ENCODE measurements around the gene SH3RF1. TPM values are rescaled to one million over a fixed set of nuclear protein-coding genes. Genes with fewer than 3 reads are reported as not detected.

SH3RF1 gene
- total RNA-seq, 1 experiment from 2014 or later = 15.3 TPM

GRCh38 chr4:169254546-169254983, 16.2 kb downstream of the SH3RF1 start:
- Histone ChIP-seq H3T11ph (ENCODE audit: low read length) (no peak overlapping the region), H3K4me2 (ENCODE audit: insufficient read depth, insufficient read length, low read length) (no peak overlapping the region), H3K23ac (ENCODE audit: insufficient read length, low read depth, low read length) (no peak overlapping the region), H2BK12ac (ENCODE audit: insufficient read length, low read depth, low read length) (no peak overlapping the region), H3K18ac (ENCODE audit: insufficient read length, low read depth, low read length) (no peak overlapping the region), H4K91ac (ENCODE audit: insufficient read length, low read depth, low read length) (no peak overlapping the region), H2BK120ac (ENCODE audit: low read depth, low read length, poor library complexity, severe bottlenecking) (no peak overlapping the region), H2AFZ (ENCODE audit: low read length) (no peak overlapping the region), H3K14ac (ENCODE audit: insufficient read depth, low read length) (no peak overlapping the region), H2AK5ac (ENCODE audit: insufficient read length, low read length) (no peak overlapping the region), H2BK20ac (ENCODE audit: low read depth, low read length, poor library complexity, severe bottlenecking) (no peak overlapping the region), H3K23me2 (ENCODE audit: insufficient read length, low read depth, low read length, poor library complexity, severe bottlenecking) (no peaks in the 10 kb centered on the region), H3K9me3 (ENCODE audit: control insufficient read depth, low read depth, low read length) (no peaks in the 10 kb centered on the region), H3K4ac (ENCODE audit: low read depth, low read length) (no peak overlapping the region), H3K4me1 (ENCODE audit: insufficient read depth, low read length) (peaks cover 17% of the 10 kb centered on the region; the same call in 1 of the 2 replicates), H3K27ac (ENCODE audit: insufficient read length, low read depth, low read length) (no peak overlapping the region), H4K20me1 (ENCODE audit: control insufficient read depth, insufficient read depth, insufficient read length) (no peaks in the 10 kb centered on the region), H3K79me1 (ENCODE audit: insufficient read depth, low read depth, low read length, poor library complexity, severe bottlenecking) (peaks cover 3% of the 10 kb centered on the region), H3K56ac (ENCODE audit: insufficient read length, low read depth, low read length) (no peak overlapping the region), H4K8ac (replicated peaks; ENCODE audit: insufficient read length, low read depth, low read length) (no peak overlapping the region), H3K27me3 (ENCODE audit: insufficient read depth, low read length) (no peaks in the 10 kb centered on the region), H3K79me2 (ENCODE audit: insufficient read depth, low read length) (peaks cover under 1% of the 10 kb centered on the region; the same call in 1 of the 2 replicates), H2BK5ac (ENCODE audit: insufficient read length, low read length) (no peak overlapping the region), H4K5ac (ENCODE audit: insufficient read length, low read depth, low read length) (no peak overlapping the region), H2BK15ac (ENCODE audit: low read depth, low read length) (no peak overlapping the region), H3K9ac (ENCODE audit: extremely low read depth, insufficient read length, low read length) (no peak overlapping the region)
- DNase-seq = no peak
- Mint-ChIP-seq H3K9me3 (no peaks in the 10 kb centered on the region), H3K27me3 (ENCODE audit: low read depth) (no peaks in the 10 kb centered on the region), H3K36me3 (ENCODE audit: insufficient read depth in 1 of 3, low read depth in 3 of 3) (peaks cover 0 to 2% (median under 1%) of the 10 kb centered on the region in 3 experiments; a peak in 4 of 7 replicates), H3K4me3 (no peak overlapping the region), H3K4me1 (peaks cover 58 to 62% of the 10 kb centered on the region in 2 experiments), H3K27ac (peak overlapping the region in 2 of 3 experiments; percentile 42 to 77; a peak in 3 of 7 replicates)
- no peak for TF ChIP-seq CTCF (conservative IDR thresholded peaks at IDR 0.05)
- no CpG with 5 or more reads among the region's 5 CpGs for WGBS (ENCODE audit: extremely low coverage, insufficient read length, low lambda C conversion rate)

All from H9 (cell line).